NCI-H69 (cell line): ENCODE data around the gene POLR1F.
"Not testable (repeated sequence)": the region's sequence is repeated elsewhere in the genome, so short reads cannot be mapped to it uniquely, and the experiment has no call there.

Experiments used
- DNase-seq: peaks from one replicate; lab custom pipeline; 2025; lab: John Stamatoyannopoulos, UW

POLR1F gene

GRCh38 chr7:19708397-19709248, at the start of gene POLR1F:
TSS of gene POLR1F (minus strand) at chr7:19709037. CDS start at chr7:19709016, 21 bp downstream.
- DNase-seq: peak; percentile 98

GRCh38 chr7:19754521-19755116, 45.8 kb upstream of the POLR1F start:
- peak; percentile 65 for DNase-seq

GRCh38 chr7:19752020-19752419, 43.2 kb upstream of the POLR1F start:
- no peak for DNase-seq

- DNase-seq: no peak
These were observed 40.8 kb upstream of the POLR1F start for GRCh38 chr7:19749658-19750057.

GRCh38 chr7:19747740-19748339, 39.0 kb upstream of the POLR1F start:
- DNase-seq: peak; percentile 75

GRCh38 chr7:19744075-19744474, 35.2 kb upstream of the POLR1F start:
- no peak for DNase-seq

- no peak for DNase-seq
These were observed 19.9 kb upstream of the POLR1F start for GRCh38 chr7:19728716-19729115.

- no peak for DNase-seq
These were observed 16.9 kb upstream of the POLR1F start for GRCh38 chr7:19725770-19726169.

- DNase-seq: no peak
These were observed 6.7 kb upstream of the POLR1F start for GRCh38 chr7:19715499-19715898.

GRCh38 chr7:19713676-19714075, 4.8 kb upstream of the POLR1F start:
- peak; percentile 57 for DNase-seq

- DNase-seq: peak; percentile 44
These were observed 377 bp upstream of the POLR1F start for GRCh38 chr7:19709249-19709578.

GRCh38 chr7:19707240-19707639, 1.6 kb downstream of the POLR1F start:
- DNase-seq: no peak

GRCh38 chr7:19705663-19706062, 3.2 kb downstream of the POLR1F start:
- peak; percentile 48 for DNase-seq

GRCh38 chr7:19701471-19701870, 7.4 kb downstream of the POLR1F start:
- DNase-seq: peak; percentile 98

GRCh38 chr7:19700936-19701335, 7.9 kb downstream of the POLR1F start:
- peak; percentile 58 for DNase-seq

- DNase-seq: no peak
These were observed 10.5 kb downstream of the POLR1F start for GRCh38 chr7:19698331-19698730.

- DNase-seq: no peak
These were observed 11.9 kb downstream of the POLR1F start for GRCh38 chr7:19696926-19697325.

- DNase-seq: no peak
These were observed 16.6 kb downstream of the POLR1F start for GRCh38 chr7:19692111-19692828.

- no peak for DNase-seq
These were observed 18.1 kb downstream of the POLR1F start for GRCh38 chr7:19690736-19691135.

- DNase-seq: not testable (repeated sequence)
These were observed 19.7 kb downstream of the POLR1F start for GRCh38 chr7:19689130-19689529.

GRCh38 chr7:19681596-19681995, 27.2 kb downstream of the POLR1F start:
- DNase-seq: no peak

- no peak for DNase-seq
These were observed 31.7 kb downstream of the POLR1F start for GRCh38 chr7:19677180-19677579.

- no peak for DNase-seq
These were observed 33.0 kb downstream of the POLR1F start for GRCh38 chr7:19675816-19676215.
